WTC11 (cell line): ENCODE measurements around the gene LINC01488. TPM values are rescaled to one million over a fixed set of nuclear protein-coding genes. Genes with fewer than 3 reads are reported as not detected.

Experiments
- ATAC-seq: fragments of 200-7000 bp; cut with Tn5 transposase; 2 replicates; pipeline ENCODE4 v1.10.0; 2021; ENCODE audit warnings: mild to moderate bottlenecking, moderate library complexity
- CTCF ChIA-PET: fragments of 300-600 bp; sonication (Branson Sonifier 250); formaldehyde crosslinking; loops from one replicate; lab custom pipeline; 2021; ENCODE audit warnings: antibody characterized with exemption; lab: Charles Lee
- POLR2A ChIA-PET: fragments of 350-600 bp; sonication (Branson Sonifier 250); formaldehyde crosslinking; loops from one replicate; lab custom pipeline; 2021; ENCODE audit warnings: antibody characterized with exemption; lab: Charles Lee
- DNase-seq: peaks from one replicate; pipeline ENCODE4 v3.0.0; 2021; ENCODE audit warnings: low spot score
- H3K27ac Mint-ChIP-seq: 2 replicates; pipeline ENCODE4 v1.8.0; 2021; ENCODE audit warnings: mixed read lengths
- H3K27me3 Mint-ChIP-seq: 2 replicates; pipeline ENCODE4 v1.8.0; 2021; ENCODE audit warnings: low read depth, mild to moderate bottlenecking, moderate library complexity, mixed read lengths
- H3K36me3 Mint-ChIP-seq: 2 replicates; pipeline ENCODE4 v1.8.0; 2021; ENCODE audit warnings: mixed read lengths
- H3K4me1 Mint-ChIP-seq: 2 replicates; pipeline ENCODE4 v1.8.0; 2022; ENCODE audit warnings: mixed read lengths
- H3K4me3 Mint-ChIP-seq: 2 replicates; pipeline ENCODE4 v1.8.0; 2021; ENCODE audit warnings: mild to moderate bottlenecking, moderate library complexity, mixed read lengths
- H3K9me3 Mint-ChIP-seq: 2 replicates; pipeline ENCODE4 v1.8.0; 2021; ENCODE audit warnings: mixed read lengths
- FOXJ3 ChIP-seq: sonication (generic); formaldehyde crosslinking; IDR thresholded peaks from 2 replicates; pipeline ENCODE4 v1.9.0; 2021; ENCODE audit warnings: missing genetic modification reagents, mild to moderate bottlenecking, borderline replicate concordance
- IRF2 ChIP-seq: sonication (generic); formaldehyde crosslinking; IDR thresholded peaks from 2 replicates; pipeline ENCODE4 v1.8.0; 2022; ENCODE audit warnings: low read depth, missing genetic modification reagents, borderline replicate concordance
- ZBTB21 ChIP-seq: sonication (generic); formaldehyde crosslinking; IDR thresholded peaks from 2 replicates; pipeline ENCODE4 v1.8.1; 2023; ENCODE audit warnings: mild to moderate bottlenecking, missing genetic modification reagents, borderline replicate concordance
- ZNF138 ChIP-seq: sonication (generic); formaldehyde crosslinking; conservative IDR thresholded peaks from 2 replicates; pipeline ENCODE4 v1.8.1; 2022; ENCODE audit warnings: mild to moderate bottlenecking, moderate library complexity, missing genetic modification reagents
- ZNF263 ChIP-seq: sonication (generic); formaldehyde crosslinking; IDR thresholded peaks from 2 replicates; pipeline ENCODE4 v1.8.1; 2022; ENCODE audit warnings: low read depth, mild to moderate bottlenecking, moderate library complexity, missing genetic modification reagents
- ZNF317 ChIP-seq: sonication (generic); formaldehyde crosslinking; IDR thresholded peaks from 2 replicates; pipeline ENCODE4 v1.8.1; 2023; ENCODE audit warnings: low read depth, mild to moderate bottlenecking, moderate library complexity, missing genetic modification reagents, borderline replicate concordance
- total RNA-seq: library from RNA; stranded (reverse); gene quantifications from 3 replicates; pipeline ENCODE4 v1.2.3, GENCODE V29; 2021
- TF ChIP-seq, protein P1 (sequence below): fragments of 250-450 bp; sonication (Bioruptor Pico); IDR thresholded peaks from 2 replicates; pipeline ENCODE4 v1.9.0; 2021; ENCODE audit warnings: mild to moderate bottlenecking
- TF ChIP-seq, protein P2 (sequence below): fragments of 250-450 bp; sonication (Bioruptor Pico); IDR thresholded peaks from 2 replicates; pipeline ENCODE4 v2.1.2; 2022; ENCODE audit warnings: mild to moderate bottlenecking, moderate library complexity
- TF ChIP-seq, protein P3 (sequence below): sonication (generic); formaldehyde crosslinking; conservative IDR thresholded peaks from 2 replicates; pipeline ENCODE4 v1.8.1; 2022; ENCODE audit warnings: mild to moderate bottlenecking, missing genetic modification reagents
- TF ChIP-seq, protein P4 (sequence below): sonication (generic); formaldehyde crosslinking; IDR thresholded peaks from 2 replicates; pipeline ENCODE4 v1.8.0; 2022; ENCODE audit warnings: mild to moderate bottlenecking, missing genetic modification reagents
- TF ChIP-seq, protein P5 (sequence below): sonication (generic); formaldehyde crosslinking; IDR thresholded peaks from 2 replicates; pipeline ENCODE4 v1.8.1; 2022; ENCODE audit warnings: low read depth, missing genetic modification reagents, borderline replicate concordance
- TF ChIP-seq, protein P6 (sequence below): sonication (generic); formaldehyde crosslinking; IDR thresholded peaks from 2 replicates; pipeline ENCODE4 v1.8.1; 2023; ENCODE audit warnings: mild to moderate bottlenecking, missing genetic modification reagents, moderate library complexity
- TF ChIP-seq, protein P7 (sequence below): sonication (generic); formaldehyde crosslinking; IDR thresholded peaks from 2 replicates; pipeline ENCODE4 v1.8.0; 2022; ENCODE audit warnings: mild to moderate bottlenecking, missing genetic modification reagents
- TF ChIP-seq, protein P8 (sequence below): fragments of 250-450 bp; sonication (Bioruptor Pico); IDR thresholded peaks from 2 replicates; pipeline ENCODE4 v1.8.0; 2021; ENCODE audit warnings: mild to moderate bottlenecking
- TF ChIP-seq, protein P9 (sequence below): sonication (generic); formaldehyde crosslinking; IDR thresholded peaks from 2 replicates; pipeline ENCODE4 v1.8.0; 2022; ENCODE audit warnings: mild to moderate bottlenecking, missing genetic modification reagents
- TF ChIP-seq, protein P10 (sequence below): fragments of 250-450 bp; sonication (Bioruptor Pico); conservative IDR thresholded peaks from 2 replicates; pipeline ENCODE4 v1.9.0; 2021; ENCODE audit warnings: mild to moderate bottlenecking
- TF ChIP-seq, protein P11 (sequence below): sonication (generic); formaldehyde crosslinking; IDR thresholded peaks from 2 replicates; pipeline ENCODE4 v1.8.1; 2022; ENCODE audit warnings: missing genetic modification reagents, borderline replicate concordance

LINC01488 gene
- total RNA-seq, 1 experiment from 2014 or later = not detected

DNA sequence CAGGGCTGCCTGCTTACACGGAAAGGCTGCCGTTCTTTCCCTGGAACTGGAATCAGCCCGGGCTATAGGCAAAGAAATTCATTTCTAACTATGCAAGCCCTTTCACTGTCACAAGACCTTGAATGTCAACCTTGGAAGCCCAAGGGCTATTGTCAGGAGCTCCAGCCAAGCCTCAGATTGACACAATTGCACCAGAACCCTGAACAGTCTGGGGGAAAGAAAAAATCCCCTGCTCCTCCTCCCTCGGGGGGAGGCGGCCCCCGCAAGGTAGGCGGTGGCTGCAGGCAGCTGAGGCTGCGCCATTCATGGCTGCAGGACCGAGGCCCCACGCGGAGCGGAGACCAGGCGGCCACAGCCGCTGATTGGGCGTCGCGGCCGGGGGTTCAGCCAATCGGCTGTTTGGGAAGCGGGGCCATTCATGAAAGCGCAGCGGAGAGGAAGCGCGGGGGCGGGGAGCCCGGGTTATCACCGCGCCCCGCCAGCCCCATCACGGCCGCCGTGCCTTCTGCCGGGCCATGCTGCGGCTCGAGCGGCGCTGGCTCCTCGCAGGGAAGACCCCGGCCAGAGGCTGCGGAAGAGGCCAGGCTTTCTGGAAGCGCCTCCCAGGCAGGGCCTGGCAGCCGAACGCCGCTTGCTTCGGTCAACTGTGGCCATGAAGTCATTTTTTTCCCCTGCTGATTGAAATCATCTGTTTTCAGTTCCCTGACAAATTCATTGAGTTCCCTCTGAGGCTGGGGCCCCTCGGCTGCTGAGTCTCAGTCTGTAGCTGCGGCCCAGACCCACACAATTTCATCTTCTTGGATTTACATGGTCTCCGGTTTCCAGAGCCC lies 38.1 kb upstream of the LINC01488 start:
- ChIA-PET CTCF (interaction anchor here (0.8 to 2.3 kb wide), 4 partner anchors 10 to 312 kb away, joined by 3 to 13 read pairs (median 4); no protein-coding TSS in a partner anchor), POLR2A (interaction anchor here (0.8 to 2.3 kb wide), 5 partner anchors 9 to 202 kb away, joined by 3 to 12 read pairs (median 3); no protein-coding TSS in a partner anchor)
- peaks cover 8% of the 10 kb centered on the region for H3K27me3 Mint-ChIP-seq
- no peaks in the 10 kb centered on the region for H3K36me3 Mint-ChIP-seq
- H3K27ac Mint-ChIP-seq = peak overlapping the region; percentile 84
- peaks cover 41% of the 10 kb centered on the region for H3K4me1 Mint-ChIP-seq
- peak overlapping the region; percentile 38 for H3K4me3 Mint-ChIP-seq
- ATAC-seq (peak; percentile 75), DNase-seq (peak; percentile 89)
- H3K9me3 Mint-ChIP-seq = peaks cover 3% of the 10 kb centered on the region; the same call in 1 of the 2 replicates
- TF ChIP-seq, protein P1, sequence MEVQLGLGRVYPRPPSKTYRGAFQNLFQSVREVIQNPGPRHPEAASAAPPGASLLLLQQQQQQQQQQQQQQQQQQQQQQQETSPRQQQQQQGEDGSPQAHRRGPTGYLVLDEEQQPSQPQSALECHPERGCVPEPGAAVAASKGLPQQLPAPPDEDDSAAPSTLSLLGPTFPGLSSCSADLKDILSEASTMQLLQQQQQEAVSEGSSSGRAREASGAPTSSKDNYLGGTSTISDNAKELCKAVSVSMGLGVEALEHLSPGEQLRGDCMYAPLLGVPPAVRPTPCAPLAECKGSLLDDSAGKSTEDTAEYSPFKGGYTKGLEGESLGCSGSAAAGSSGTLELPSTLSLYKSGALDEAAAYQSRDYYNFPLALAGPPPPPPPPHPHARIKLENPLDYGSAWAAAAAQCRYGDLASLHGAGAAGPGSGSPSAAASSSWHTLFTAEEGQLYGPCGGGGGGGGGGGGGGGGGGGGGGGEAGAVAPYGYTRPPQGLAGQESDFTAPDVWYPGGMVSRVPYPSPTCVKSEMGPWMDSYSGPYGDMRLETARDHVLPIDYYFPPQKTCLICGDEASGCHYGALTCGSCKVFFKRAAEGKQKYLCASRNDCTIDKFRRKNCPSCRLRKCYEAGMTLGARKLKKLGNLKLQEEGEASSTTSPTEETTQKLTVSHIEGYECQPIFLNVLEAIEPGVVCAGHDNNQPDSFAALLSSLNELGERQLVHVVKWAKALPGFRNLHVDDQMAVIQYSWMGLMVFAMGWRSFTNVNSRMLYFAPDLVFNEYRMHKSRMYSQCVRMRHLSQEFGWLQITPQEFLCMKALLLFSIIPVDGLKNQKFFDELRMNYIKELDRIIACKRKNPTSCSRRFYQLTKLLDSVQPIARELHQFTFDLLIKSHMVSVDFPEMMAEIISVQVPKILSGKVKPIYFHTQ (CRISPR knock-in tag) = no peak
- TF ChIP-seq ZNF138 (CRISPR knock-in tag) = no peak
- TF ChIP-seq, protein P2, sequence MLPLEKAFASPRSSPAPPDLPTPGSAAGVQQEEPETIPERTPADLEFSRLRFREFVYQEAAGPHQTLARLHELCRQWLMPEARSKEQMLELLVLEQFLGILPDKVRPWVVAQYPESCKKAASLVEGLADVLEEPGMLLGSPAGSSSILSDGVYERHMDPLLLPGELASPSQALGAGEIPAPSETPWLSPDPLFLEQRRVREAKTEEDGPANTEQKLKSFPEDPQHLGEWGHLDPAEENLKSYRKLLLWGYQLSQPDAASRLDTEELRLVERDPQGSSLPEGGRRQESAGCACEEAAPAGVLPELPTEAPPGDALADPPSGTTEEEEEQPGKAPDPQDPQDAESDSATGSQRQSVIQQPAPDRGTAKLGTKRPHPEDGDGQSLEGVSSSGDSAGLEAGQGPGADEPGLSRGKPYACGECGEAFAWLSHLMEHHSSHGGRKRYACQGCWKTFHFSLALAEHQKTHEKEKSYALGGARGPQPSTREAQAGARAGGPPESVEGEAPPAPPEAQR (CRISPR knock-in tag) = no peak
- TF ChIP-seq IRF2 = no peak
- TF ChIP-seq, protein P3, sequence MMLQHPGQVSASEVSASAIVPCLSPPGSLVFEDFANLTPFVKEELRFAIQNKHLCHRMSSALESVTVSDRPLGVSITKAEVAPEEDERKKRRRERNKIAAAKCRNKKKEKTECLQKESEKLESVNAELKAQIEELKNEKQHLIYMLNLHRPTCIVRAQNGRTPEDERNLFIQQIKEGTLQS = no peak
- TF ChIP-seq, protein P4, sequence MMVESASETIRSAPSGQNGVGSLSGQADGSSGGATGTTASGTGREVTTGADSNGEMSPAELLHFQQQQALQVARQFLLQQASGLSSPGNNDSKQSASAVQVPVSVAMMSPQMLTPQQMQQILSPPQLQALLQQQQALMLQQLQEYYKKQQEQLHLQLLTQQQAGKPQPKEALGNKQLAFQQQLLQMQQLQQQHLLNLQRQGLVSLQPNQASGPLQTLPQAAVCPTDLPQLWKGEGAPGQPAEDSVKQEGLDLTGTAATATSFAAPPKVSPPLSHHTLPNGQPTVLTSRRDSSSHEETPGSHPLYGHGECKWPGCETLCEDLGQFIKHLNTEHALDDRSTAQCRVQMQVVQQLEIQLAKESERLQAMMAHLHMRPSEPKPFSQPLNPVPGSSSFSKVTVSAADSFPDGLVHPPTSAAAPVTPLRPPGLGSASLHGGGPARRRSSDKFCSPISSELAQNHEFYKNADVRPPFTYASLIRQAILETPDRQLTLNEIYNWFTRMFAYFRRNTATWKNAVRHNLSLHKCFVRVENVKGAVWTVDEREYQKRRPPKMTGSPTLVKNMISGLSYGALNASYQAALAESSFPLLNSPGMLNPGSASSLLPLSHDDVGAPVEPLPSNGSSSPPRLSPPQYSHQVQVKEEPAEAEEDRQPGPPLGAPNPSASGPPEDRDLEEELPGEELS (CRISPR knock-in tag) = peak; percentile 50; the same call in 1 of the 2 replicates
- TF ChIP-seq, protein P5, sequence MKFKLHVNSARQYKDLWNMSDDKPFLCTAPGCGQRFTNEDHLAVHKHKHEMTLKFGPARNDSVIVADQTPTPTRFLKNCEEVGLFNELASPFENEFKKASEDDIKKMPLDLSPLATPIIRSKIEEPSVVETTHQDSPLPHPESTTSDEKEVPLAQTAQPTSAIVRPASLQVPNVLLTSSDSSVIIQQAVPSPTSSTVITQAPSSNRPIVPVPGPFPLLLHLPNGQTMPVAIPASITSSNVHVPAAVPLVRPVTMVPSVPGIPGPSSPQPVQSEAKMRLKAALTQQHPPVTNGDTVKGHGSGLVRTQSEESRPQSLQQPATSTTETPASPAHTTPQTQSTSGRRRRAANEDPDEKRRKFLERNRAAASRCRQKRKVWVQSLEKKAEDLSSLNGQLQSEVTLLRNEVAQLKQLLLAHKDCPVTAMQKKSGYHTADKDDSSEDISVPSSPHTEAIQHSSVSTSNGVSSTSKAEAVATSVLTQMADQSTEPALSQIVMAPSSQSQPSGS = no peak
- TF ChIP-seq, protein P6, sequence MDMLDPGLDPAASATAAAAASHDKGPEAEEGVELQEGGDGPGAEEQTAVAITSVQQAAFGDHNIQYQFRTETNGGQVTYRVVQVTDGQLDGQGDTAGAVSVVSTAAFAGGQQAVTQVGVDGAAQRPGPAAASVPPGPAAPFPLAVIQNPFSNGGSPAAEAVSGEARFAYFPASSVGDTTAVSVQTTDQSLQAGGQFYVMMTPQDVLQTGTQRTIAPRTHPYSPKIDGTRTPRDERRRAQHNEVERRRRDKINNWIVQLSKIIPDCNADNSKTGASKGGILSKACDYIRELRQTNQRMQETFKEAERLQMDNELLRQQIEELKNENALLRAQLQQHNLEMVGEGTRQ (CRISPR knock-in tag) = 0 out of 2 replicates have a peak, but pooled peaks have one; percentile 5
- no peak for TF ChIP-seq FOXJ3 (CRISPR knock-in tag)
- TF ChIP-seq, protein P7, sequence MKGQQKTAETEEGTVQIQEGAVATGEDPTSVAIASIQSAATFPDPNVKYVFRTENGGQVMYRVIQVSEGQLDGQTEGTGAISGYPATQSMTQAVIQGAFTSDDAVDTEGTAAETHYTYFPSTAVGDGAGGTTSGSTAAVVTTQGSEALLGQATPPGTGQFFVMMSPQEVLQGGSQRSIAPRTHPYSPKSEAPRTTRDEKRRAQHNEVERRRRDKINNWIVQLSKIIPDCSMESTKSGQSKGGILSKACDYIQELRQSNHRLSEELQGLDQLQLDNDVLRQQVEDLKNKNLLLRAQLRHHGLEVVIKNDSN (CRISPR knock-in tag) = no peak
- TF ChIP-seq, protein P8, sequence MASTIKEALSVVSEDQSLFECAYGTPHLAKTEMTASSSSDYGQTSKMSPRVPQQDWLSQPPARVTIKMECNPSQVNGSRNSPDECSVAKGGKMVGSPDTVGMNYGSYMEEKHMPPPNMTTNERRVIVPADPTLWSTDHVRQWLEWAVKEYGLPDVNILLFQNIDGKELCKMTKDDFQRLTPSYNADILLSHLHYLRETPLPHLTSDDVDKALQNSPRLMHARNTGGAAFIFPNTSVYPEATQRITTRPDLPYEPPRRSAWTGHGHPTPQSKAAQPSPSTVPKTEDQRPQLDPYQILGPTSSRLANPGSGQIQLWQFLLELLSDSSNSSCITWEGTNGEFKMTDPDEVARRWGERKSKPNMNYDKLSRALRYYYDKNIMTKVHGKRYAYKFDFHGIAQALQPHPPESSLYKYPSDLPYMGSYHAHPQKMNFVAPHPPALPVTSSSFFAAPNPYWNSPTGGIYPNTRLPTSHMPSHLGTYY = no peak
- no peak for TF ChIP-seq ZNF317
- TF ChIP-seq, protein P9, sequence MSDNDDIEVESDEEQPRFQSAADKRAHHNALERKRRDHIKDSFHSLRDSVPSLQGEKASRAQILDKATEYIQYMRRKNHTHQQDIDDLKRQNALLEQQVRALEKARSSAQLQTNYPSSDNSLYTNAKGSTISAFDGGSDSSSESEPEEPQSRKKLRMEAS (CRISPR knock-in tag) = peak; percentile 86
- TF ChIP-seq, protein P10, sequence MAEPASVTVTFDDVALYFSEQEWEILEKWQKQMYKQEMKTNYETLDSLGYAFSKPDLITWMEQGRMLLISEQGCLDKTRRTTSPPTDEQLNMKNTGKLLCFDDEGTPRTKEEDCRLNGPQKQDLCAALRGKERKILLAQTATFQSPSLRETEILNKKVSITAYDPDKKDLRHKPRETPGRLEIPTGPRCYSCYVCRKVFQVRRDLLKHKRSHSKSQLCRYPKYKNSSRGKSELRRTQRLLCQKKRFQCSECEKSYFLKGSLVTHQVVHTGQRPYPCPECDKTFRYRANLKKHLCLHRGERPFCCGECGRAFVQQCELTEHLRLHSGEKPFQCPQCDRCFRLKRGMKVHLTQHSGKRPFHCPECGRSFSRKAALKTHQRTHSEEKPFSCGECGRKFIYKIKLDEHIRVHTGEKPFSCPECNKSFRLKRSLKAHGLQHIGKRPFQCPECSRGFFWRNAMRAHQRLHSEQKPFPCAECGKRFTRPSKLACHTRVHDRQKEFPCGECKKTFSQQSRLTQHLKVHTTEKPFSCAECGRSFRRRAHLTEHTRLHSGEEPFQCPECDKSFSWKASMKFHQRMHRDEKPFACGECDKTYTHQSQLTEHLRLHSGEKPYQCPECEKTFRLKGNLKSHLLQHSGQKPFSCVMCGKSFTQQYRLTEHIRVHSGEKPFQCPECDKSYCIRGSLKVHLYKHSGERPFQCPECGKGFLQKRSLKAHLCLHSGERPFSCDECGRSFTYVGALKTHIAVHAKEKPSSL (CRISPR knock-in tag) = no peak
- TF ChIP-seq, protein P11, sequence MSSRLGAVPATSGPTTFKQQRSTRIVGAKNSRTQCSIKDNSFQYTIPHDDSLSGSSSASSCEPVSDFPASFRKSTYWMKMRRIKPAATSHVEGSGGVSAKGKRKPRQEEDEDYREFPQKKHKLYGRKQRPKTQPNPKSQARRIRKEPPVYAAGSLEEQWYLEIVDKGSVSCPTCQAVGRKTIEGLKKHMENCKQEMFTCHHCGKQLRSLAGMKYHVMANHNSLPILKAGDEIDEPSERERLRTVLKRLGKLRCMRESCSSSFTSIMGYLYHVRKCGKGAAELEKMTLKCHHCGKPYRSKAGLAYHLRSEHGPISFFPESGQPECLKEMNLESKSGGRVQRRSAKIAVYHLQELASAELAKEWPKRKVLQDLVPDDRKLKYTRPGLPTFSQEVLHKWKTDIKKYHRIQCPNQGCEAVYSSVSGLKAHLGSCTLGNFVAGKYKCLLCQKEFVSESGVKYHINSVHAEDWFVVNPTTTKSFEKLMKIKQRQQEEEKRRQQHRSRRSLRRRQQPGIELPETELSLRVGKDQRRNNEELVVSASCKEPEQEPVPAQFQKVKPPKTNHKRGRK (CRISPR knock-in tag) = no peak
- TF ChIP-seq ZNF263 = no peak
- no peak for TF ChIP-seq ZBTB21 (CRISPR knock-in tag)
